ENCODE data around the gene TMEM9B.

Gene TMEM9B

DNA sequence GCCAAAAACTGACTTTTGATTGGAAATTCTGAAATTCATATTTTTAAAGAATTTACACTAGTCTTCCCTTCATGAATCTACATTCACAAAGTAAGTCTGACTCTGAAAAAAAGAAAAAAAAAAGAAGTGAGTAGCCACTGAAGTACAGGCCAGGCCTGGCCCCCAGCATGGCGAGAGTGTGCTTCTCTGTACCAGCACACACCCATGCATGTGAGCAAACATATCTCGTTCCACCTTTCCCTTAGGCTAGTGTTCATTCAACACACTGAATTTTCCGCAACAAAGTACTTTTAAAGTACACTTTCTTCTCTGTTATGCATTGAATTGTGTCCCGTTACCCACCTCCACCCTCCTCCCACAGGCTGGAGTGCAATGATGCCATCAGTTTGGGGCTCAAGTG lies 36.0 kb downstream of the TMEM9B start:
- no peak for DNase-seq

DNA sequence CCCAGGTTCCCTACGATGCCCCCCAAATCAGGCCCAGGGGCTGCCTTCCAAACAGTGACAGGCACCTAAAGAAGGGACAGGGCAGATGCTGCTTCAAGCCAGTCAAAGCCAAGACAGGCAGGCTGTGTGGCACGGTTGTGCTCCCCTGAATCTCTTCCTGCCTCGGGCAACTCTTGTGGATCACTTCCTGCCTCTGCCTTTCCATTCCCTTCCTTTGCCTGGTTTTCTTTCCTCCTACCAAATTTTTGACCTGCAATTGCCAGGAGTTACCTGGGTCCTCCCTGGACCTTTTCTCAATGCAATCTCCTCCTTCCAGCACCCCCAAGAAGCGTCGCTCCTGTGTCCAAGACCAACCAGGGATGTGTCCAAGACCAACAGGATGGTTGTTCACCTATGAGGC lies 37.0 kb downstream of the TMEM9B start:
- no peak for DNase-seq

DNA sequence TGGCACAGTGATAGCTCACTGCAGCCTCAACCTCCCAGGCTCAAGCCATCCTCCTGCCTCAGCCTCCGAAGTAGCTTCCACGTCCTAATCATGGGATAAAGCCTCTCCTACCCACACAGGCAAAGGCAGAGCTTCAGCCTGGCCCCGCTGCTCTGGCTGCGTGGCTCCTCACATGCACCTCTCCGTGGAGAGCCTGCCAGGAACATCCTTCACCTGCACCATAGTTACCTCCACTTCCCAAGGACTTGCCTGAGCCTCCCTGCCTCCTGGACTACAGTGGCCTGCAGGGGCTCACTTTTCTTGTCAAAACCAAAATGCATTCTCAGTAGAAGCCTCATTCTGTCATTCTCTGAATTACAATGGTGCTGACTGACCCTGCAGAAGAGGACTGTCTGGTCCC lies 38.0 kb downstream of the TMEM9B start:
- no peak for DNase-seq

DNA sequence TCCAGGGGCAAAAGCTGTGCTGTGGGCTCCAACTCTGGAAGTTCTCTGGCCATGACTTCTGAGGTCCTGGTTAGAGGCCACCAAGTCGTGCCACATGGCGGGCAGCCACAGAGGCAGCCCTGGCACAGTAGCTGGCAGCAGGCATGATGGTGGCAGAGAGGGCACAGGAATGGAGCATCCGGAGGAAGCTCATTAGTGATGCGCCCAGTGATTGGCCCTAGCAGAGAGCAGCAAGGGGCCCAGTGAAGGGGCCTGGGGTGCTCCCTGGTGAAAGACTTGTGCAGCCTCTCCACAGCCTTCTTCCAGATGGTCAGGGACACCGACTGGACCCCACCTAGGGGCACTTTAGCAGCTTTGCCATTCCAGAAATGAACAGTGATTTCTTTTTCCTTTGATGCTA lies 38.5 kb downstream of the TMEM9B start:
- no peak for DNase-seq

DNA sequence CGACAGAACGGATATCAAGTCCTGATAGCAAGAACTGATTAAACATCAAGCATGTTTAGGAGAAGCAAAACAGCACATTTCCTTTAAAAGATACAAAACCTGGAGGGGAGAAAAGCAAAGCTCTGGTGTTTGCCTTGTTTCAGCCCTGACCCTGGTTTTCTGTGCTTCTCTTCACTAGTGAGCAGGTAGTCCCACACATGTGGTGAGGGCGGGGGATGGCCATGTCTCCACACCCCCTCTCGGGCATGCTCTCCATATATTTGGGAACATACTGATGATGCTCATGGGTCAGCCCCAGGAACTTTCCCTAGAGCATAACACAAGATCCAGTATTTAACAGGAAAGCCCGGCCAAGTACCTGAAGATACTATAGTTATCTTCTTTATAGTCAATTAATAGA lies 41.6 kb downstream of the TMEM9B start:
- DNase-seq: no peak

DNA sequence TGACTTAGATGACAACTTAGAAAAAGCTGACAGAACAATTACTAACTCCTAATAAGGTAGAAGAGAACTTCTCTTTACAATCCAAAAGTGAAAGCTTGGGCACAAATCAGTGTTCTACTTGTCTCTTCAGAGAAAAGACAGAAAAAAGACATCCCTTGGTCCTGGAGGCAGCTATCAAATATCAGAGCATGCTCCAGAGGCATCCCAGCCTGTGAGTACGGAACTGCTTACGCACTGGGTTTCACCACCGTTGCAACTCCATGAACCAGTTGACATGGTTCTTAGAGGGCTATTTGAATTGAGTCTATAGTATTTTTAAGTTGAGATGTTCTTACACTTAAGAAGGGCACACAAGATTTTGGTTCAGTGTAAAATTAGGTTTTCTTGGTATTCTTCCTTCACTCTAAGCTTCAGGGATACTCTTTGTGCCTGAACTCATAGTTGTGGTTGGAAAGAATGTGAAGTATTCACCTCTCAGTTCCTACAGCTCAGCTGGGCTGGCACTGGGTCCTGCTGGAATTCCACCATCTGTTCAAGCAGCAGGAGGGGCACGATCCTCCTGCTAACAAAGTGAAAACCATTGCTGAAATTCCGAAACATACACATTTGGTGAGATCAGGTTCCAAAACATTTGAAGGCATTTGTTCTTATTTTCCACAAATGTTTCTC lies 47.0 kb downstream of the TMEM9B start:
- DNase-seq: no peak

DNA sequence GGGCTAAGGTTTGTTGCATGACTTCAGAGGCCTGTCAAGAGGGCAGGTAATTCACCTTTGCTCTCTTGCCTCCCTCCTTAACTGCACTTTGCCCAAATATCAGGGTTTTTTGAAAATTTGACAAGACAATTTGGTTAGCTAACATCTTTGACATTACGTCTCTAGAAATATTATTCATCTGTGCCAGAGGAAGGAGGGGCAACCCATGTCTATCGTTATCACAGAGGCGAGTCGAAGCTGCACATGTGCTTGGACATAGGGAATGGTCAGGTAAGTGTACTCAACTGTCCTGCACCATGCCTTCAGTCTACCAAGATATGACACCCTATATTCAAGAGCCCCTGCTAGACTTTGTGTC lies 49.6 kb downstream of the TMEM9B start:
- DNase-seq: no peak

DNA sequence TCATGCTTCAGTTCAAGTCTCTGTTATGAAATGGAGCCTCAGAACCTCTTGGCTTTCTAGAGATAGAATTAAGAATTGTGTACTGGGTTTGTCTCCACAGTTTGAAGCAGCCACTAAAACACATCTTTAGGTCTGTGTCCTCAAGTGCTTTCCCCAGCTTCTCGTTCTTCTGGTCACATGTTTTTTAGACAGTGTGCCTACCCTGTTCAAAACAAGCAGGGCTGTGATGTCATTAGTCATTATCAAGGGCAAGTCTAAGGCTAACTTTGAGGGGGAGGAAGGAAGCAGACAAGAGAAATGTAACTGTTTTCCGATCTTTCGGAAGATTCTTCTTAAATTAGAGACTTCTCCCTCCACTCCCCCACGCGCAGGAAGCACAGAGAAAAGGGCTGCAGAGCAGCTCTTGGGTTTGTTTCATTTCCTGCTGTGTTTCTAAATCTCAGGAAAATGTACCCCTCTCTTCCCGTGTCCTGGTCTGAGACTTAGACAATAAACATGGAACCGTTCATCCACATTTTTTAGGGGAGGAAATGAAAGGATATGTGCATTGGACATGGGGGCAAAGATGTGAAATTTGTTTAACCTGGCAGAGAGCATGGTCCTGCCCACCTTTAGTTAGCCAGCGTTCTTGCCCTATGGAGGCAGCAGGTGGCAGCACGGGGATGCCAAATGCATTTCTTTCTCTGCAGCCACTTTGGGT lies 50.1 kb downstream of the TMEM9B start:
- DNase-seq: peak; percentile 26

DNA sequence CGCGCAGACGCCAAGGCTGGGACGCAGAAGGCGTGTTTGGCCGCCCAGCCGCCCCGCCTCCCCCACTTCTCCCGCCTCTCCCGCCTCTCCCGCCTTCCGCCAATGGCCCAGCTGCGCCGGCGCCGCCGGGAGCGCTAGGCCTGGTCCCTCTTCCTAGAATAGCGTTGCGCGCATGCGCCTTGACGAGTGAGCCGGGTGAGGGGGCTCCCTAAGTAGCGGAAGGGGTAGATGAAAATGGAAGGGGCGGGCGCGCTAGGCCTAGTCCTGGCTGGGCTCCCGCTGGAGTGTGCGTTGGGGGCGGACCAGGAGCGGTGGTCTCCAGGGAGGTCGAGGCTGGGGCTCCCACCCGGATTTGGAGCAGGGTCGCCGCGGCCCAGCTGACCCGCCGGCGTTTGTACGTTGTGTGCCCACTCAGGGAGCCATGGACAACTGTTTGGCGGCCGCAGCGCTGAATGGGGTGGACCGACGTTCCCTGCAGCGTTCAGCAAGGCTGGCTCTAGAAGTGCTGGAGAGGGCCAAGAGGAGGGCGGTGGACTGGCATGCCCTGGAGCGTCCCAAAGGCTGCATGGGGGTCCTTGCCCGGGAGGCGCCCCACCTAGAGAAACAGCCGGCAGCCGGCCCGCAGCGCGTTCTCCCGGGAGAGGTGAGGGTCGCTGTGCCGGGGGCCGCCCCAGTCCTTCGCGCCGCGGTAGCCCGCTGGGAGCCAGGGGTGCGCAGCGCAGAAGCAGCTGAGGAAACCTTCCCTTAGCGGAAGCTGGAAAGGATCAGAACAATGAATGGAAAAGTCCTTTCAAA lies 53.0 kb downstream of the TMEM9B start, which contains the start of gene AKIP1:
Gene AKIP1, plus strand, starts transcription at position 161 of the 795 bp plus-strand sequence. Its CDS starts 261 bp downstream, at position 422.
- DNase-seq: peak; percentile 76

DNA sequence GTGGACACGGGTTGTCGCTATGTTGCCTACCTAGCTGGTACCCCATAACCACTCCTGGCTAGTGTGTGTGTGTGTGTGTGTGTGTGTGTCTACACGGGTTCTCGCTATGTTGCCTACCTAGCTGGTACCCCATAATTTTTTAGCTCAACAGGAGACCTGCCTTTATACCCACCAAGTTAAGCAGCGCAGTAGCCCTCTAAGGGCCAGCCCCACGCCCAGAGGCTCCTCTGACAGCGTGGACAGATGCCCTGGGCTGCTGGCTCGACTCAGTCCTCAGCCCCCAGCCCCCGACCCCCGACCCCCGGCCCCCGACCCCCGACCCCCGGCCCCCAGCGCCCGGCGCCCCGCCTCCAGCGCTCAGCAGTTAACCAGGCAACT lies 53.6 kb downstream of the TMEM9B start:
- DNase-seq: no peak

DNA sequence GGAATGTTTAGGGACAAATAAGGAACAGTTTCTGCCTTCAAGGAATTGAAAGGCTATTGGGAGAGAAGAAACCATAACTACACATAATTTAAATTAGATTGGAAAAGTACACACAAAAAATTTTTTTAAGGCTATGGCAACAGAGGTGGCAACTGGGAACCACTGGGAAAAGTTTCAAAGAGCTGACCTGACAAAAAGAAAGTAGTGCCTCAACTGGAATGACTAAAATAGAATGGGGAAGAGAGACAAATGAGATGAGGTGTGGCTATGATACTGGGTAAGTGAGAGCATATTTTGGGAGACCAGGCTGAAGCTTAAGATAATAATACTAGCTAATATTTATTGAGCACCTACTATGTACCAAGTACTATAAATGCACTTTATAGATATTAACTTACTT lies 56.1 kb downstream of the TMEM9B start:
- no peak for DNase-seq

DNA sequence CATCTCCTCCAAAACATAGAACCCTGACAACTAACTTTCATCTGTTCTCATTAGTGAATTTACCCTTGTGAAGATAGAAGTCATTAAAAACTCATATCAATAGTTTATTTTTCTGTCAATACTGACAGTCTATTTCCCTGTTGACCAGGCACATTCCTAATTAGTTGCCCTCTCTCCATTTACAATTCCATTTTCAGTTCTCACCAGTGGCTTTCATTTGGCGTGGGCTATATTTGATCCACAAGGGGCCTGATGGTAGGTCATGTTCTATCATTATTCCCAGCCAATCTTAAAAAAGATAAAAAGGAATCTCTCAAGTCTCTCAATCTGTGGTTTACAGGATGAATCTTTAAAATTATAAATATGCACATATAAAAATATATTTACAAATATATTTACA lies 57.1 kb downstream of the TMEM9B start:
- DNase-seq: no peak

DNA sequence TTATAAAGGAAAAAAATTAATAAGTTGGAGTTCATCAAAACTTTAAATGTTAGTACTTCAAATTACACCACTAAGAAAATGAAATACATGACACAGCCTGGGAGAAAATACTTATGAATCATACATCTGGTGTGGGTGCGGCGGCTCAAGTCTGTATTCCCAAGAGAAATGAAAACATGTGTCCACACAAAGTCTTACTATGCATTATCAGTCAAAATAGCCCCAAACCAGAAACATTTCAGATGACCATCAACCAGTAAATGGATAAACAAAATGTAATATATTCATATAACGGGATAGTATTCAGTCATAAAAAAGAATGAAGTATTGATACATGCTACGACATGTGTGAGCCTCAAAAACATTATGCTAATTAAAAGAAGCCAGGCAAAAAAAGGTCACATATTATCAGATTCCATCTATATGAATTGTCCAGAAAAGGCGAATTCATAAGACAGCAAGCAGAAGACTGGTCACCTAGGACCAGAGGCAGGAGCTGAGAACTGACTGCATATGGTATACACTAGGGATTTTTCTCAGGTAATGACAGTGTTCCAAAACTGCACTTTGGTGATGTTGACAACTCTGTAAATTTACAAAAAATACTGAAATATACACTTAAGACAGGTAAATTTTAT lies 58.6 kb downstream of the TMEM9B start:
- no peak for DNase-seq

DNA sequence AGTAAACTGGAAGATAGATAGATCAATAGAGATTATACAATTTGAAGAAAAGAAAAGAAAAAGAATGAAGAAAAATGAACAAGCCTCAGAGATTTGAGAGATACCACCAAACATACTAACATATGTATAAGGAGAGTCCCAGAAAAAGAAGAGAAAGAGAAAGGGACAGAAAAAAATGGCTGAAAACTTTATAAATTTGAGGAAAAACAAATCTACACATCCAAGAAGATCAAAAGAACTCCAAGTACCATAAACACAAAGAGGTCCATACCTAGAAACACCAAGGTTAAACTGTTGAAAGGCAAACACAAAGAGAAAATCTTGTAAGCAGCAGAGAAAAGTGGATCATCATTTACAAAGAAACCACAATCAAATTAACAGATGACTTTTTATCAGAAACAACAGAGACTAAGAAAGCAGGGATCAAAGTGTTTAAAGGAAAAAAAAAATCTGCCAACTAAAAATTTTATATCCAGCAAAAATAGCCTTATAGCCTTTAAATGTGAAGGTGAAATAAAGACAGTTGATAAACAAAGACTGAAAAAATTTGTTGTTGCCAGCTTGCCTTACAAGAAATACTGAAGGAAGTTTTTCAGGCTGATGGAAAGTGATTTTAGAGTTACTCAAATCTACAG lies 65.0 kb downstream of the TMEM9B start:
- no peak for DNase-seq
